Measurements from ENCODE around the gene NAV1. TPM values are rescaled to one million over a fixed set of nuclear protein-coding genes. Genes with fewer than 3 reads are reported as not detected.

Gene NAV1
- total and polyA plus RNA-seq, 9 of the 15 experiments (the other 6 are each of a cell fraction or from before 2014, with no cell fraction given), result 0.91 to 16.8 (median 3.2) TPM

DNA sequence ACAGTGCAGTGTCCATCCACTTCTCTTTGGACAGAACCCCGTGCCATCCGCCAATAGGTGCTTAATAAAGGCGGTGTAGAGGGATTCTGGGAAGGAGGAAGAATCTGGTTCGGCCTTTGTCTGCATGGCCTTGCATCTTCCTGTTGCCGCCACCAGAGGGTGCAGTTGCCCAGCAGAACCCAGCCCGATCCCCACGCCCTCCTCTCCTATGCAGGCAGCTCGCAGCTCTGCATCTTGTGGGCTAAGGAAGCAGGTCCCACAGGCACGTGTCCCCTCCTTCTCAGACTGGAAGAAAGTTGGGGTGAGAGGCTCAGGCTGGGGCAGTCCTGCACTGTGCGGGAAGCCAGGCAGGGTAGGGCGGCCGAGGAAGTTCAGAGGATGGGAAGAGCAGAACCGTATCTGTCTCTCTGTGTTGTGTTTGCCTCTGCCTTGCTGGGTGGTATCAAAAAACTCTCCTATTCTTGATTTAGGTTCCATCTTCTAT is 20.8 kb downstream of the NAV1 start (continued):
- TF ChIP-seq ZNF134 (CRISPR knock-in tag; conservative IDR thresholded peaks at IDR 0.05), result no peak
- TF ChIP-seq TAL1 (IDR thresholded peaks at IDR 0.05), result no peak
- no peak for TF ChIP-seq CHD4 (IDR thresholded peaks at IDR 0.05; ENCODE audit: insufficient read depth, insufficient replicate concordance, low read depth, low read length, poor library complexity, severe bottlenecking)
- no peak for TF ChIP-seq ESRRB (CRISPR knock-in tag; IDR thresholded peaks at IDR 0.05; ENCODE audit: borderline replicate concordance)
- no peak; the same call in 1 of the 2 replicates for TF ChIP-seq E2F1 (CRISPR knock-in tag; IDR thresholded peaks at IDR 0.05)
- peak; percentile 86 for TF ChIP-seq ZBTB33 (CRISPR knock-in tag; IDR thresholded peaks at IDR 0.05)
- peak; percentile 42; the same call in 1 of the 2 replicates for TF ChIP-seq TCF3 (CRISPR knock-in tag; IDR thresholded peaks at IDR 0.05)
- no peak for TF ChIP-seq ZBTB49 (CRISPR knock-in tag; IDR thresholded peaks at IDR 0.05; ENCODE audit: borderline replicate concordance)
- TF ChIP-seq ZNF23 (CRISPR knock-in tag; IDR thresholded peaks at IDR 0.05), result no peak
- TF ChIP-seq THRB (CRISPR knock-in tag; conservative IDR thresholded peaks at IDR 0.05), result no peak
- TF ChIP-seq MCM5 (IDR thresholded peaks at IDR 0.05; ENCODE audit: low read depth), result no peak
- TF ChIP-seq NFE2L1 (tag; IDR thresholded peaks at IDR 0.05; ENCODE audit: borderline replicate concordance, low read depth), result no peak
- no peak for TF ChIP-seq ARID3A (IDR thresholded peaks at IDR 0.05; ENCODE audit: borderline replicate concordance, low read depth, low read length)
- TF ChIP-seq PYGO2 (tag; IDR thresholded peaks at IDR 0.05), result no peak
- TF ChIP-seq CGGBP1 (CRISPR knock-in tag; IDR thresholded peaks at IDR 0.05), result no peak
- TF ChIP-seq SP2 (IDR thresholded peaks at IDR 0.05; ENCODE audit: extremely low read depth, low read depth, low read length, poor library complexity, severe bottlenecking), result no peak

All from K562 (cell line).